Activated CD4-positive, alpha-beta T cell treated with anti-CD3 and anti-CD28 coated beads, Interleukin-2, amount 50 U/mL, for 24 hours (primary cell): ENCODE data around the gene OR5AC2.

Source experiments
- DNase-seq, 2 donors: peaks; one replicate each; pipeline ENCODE4 v3.0.0-alpha.2; 2020; ENCODE audit warnings: low read depth in 1 of 2, low spot score in 1 of 2

The OR5AC2 gene, protein sequence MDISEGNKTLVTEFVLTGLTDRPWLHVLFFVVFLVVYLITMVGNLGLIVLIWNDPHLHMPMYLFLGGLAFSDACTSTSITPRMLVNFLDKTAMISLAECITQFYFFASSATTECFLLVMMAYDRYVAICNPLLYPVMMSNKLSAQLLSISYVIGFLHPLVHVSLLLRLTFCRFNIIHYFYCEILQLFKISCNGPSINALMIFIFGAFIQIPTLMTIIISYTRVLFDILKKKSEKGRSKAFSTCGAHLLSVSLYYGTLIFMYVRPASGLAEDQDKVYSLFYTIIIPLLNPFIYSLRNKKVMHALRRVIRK

DNA sequence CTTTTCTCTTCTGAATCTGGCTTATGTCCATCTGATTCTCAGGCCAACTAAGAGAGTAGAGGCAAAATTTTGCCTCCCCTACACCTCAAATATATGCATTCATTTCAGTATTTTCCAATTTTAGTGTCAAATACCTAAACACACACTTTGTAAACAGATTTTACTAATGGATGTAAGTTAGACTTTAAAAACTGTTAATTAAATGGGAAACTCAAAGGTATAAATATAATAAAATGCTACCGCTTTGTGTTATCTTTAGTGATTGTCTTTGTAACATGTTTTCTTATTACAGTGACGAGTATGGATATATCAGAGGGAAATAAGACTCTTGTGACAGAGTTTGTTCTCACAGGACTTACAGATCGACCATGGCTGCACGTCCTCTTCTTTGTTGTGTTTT is at the start of gene OR5AC2:
OR5AC2 (plus strand) TSS at position 301 of the 400 bp plus-strand sequence; CDS start at position 301, 0 bp downstream.
- no peak for DNase-seq

DNA sequence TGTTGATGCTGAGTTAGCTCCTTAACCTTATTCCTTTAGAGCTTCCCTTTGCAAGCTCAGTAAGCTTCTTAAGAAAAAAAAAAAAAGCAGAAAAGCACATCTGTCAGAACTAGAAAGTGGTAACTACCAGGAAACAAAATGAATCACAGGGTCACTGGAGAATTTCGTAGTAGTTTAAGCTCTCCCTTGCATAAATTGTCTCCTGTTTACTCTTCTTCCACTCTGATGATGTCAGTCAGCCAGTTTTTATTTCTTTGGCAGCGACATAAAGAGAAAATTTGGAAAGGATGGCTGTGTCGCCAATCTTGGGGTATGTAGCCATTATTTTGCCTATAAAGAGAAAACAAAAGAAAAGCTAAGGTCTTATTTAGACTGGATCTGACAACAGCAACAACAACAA is 48.7 kb upstream of the OR5AC2 start:
- DNase-seq, result no peak

DNA sequence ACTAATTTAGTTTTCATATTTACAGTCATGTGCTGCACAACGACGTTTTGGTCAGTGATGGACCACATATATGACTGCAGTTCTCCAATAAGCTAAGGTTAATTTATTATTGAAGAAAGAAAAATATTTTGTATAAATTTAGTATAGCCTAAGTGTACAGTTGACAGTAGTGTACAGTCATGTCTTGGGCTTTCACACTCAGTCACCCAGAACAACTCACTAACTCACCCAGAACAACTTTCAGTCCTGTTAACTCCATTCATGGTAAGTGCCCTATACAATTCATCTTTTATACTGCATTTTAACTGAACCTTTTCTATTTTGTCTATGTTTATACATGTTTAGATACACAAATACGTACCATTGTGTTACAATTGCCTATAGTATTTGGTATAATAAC is 48.1 kb upstream of the OR5AC2 start:
- no peak for DNase-seq

DNA sequence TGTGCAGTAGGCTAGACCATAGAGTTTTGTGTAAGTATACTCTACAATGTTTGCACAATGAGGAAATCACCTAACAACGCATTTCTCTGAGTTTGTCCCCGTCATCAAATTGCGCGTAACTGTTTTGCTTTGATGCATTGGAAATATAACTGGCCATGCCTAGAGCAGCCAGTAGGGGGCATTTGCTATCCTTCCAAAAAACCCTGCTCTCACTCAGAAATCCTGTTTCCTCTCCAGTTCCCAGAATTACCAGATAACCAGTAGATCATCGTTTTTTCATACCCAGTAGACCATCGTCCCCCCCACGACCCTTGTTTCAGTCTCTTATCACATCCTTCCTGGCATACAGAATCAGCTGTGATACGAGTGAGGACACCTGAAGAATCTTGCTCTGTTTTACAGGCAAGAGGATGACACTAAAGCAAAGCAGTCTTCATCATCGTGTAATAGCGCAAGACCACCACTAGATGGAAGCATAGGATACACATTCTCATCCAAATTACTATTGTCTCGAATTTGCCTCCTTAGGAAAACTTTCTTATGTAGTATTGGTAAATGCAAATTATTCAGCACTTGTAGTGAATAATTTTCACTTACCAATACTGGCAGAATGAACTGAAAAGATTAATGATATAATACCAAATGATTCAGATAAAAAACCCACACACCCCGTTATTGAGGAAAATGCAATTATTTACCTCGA is 47.5 kb upstream of the OR5AC2 start:
- peak; percentile 51 to 62 for DNase-seq

DNA sequence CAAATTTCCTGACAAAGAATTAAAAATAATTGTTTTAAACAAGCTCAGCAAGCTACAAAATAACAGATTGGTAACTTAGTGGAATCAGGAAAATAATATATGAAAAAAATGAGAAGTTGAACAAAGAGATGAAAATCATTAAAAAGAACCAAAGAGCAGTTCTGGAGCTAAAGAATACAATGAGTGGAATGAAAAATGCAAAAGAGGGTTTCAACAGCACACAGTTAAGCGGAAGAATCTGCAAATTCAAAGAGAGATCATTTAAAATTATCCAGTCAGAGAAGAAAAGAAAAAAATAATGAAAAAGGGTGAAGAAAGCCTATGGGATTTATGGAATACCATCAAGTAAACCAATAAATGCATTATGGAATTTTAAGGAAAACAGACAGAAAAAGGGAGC is 45.6 kb upstream of the OR5AC2 start:
- no peak for DNase-seq

DNA sequence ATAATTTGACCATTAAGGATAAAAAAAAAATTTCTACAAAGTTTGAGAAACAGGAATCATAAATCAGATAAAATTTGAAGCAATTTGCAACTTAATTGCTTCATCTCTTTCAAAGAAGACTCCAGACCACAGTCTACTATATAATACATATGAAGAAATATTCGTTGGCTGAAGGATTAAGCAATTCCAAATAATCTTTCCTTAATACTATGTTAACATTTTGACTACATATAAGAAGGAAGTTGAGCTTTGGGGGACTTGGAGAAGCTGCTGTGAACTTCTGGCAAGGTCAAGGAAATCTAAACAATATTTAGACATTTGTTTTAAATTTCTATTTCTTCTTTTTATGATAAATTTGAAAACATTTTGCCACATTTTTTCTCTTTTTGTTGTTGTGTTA is 38.4 kb upstream of the OR5AC2 start:
- DNase-seq, result no peak

DNA sequence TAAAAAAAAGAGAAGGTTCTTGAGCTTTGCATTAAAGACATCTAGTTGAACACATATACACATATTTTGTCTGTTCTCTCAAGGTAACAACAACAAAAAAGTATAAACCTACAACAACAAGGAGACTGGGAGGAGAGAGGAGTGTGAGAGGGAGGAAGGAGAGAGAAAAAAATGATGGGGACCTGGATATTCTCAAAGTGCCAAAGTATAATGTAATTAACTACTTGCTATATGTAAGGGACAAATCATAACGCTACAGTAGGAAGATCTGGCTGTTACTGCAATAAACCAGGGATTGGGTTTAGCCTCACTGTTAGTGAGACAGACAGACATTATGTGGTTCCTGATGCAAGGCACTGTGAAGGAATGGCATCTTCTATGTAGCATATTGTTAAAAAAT is 37.7 kb upstream of the OR5AC2 start:
- no peak for DNase-seq

DNA sequence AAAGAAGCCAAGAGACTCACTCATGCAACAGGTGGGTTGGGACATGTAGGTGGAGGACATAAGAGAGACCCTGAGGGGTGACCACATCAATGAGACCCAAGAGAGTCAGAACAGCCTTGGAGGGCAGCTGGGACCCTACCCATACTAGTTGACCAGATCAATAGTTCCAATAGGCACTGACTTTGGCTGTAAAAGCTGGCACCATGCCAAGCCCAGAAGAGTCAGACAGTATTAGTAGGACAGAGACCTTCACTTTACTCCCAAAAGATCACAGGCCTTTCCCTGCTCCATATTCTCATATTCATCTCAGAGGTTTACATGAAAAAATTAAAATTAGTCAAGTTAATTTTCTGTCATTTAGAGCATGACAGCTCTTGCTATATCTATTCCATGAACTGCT is 30.9 kb upstream of the OR5AC2 start:
- no peak for DNase-seq

DNA sequence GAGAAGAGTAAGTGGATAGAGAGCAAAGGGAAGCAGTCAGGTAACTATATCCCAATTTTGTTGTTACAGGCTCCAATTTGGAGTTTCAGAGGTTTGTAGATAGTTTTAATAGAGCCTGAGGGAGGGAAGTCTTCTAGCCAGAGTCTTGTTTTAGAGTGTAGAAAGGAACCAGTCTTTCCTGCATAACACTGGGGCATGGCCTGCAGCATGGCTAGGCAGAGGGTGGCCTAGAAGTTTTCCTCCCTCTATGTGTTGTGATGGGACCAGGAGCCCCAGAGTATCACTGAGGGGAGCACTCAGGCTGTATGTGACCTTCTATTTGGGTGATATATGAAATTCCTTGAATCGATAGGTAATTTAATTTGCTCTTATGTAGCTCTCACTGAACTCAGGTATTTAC is 29.3 kb upstream of the OR5AC2 start:
- no peak for DNase-seq

DNA sequence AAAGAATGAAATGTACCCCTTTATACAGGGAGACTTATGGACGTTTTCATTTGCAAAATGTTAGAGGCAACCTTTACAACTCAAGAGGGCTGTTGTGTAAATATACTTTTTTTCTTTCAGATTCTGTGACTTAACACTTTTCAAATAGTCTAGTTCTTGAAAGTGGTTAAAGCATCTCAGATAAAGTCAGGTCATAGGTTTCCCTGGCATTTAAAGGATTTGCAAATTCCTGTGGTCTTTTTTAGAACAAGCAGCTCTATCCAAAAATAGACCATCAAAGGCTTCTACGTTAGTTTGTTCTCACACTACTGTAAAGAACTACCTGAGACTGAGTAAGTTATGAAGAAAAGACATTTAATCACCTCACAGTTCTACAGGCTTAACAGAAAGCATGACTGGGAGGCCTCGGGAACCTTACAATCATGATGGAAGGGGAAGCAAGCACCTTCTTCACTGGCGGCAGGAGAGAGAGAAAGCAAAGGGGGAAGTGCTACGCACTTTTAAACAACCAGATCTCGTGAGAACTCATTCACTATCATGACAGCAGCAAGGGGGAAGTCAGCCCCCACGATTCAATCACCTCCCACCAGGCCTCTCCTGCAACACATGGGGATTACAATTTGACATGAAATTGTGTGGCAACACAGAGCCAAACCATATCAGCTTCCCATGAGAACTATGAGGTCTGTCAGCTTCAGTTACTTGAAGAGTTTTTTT is 28.6 kb upstream of the OR5AC2 start:
- DNase-seq, result no peak

DNA sequence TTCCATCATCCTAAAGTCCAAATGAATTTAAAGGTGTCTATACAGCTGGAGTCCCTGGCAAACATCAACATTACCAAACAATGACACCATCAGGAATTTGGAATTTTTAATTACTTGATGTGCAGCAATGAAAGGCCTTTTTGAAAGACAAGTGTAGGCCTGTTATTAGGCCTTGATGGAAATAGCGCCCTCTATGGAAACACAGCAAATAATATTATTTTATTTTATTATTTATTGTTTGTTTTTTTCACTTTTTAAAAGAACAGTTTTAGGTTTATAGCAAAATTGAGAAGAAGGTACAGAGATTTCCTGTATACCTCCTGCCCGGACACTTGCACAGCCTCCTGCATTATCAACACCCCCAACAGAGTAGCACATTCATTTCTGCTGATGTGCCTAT is 18.1 kb upstream of the OR5AC2 start:
- no peak for DNase-seq

DNA sequence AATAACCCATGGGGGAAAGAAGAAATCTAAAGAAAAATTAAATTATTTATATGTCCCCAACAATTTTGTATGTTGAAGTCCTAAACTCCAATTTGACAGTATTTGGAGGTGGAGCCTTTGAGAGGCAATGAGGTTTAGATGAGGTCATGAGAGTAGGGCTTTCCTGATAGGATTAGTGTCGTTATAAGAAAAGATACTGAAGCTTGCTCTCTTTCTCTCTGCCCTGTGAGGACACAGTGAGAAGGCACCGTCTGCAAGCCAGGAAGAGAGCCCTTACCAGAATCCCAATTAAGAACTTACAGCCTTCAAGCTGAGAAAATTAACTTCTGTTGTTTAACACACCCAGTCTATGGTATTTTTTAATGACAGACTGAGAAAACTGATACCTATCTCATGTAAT is 16.1 kb upstream of the OR5AC2 start:
- no peak for DNase-seq

DNA sequence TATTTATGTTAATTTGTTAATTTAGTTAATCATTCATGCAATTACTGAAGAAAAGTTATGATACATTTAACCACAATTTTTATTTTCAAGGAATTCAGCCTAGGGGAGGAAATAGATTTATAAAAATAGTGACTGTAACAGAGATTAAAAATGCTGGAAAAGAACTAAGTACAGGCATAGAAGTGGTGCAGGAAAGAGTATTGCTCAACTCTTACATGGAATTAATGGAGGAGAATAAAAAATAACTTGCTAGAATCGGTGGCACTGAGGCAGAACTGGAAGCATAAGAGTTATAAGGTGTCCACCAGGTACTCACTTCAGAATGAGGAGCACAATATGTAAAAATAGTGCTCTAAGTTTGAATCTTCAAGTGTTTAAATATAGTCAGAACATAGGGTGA is 13.5 kb upstream of the OR5AC2 start:
- DNase-seq, result no peak

DNA sequence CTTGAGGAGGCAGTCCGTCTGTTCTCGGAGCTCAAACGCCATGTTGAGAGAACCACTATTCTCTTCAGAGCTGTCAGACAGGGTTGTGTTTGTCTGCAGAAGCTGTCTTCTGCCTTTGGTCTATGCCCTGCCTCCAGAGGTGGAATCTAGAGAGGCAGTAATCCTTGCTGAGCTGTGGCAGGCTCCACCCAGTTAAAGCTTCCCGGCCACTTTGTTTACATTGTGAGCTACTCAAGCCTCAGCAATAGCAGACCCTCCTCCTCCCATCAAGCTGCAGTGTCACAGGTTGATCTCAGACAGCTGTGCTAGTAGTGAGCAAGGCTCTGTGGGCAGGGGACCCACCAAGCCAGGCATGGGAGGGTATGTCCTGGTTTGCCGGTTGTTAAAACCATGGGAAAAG is 8.9 kb downstream of the OR5AC2 start:
- no peak for DNase-seq

DNA sequence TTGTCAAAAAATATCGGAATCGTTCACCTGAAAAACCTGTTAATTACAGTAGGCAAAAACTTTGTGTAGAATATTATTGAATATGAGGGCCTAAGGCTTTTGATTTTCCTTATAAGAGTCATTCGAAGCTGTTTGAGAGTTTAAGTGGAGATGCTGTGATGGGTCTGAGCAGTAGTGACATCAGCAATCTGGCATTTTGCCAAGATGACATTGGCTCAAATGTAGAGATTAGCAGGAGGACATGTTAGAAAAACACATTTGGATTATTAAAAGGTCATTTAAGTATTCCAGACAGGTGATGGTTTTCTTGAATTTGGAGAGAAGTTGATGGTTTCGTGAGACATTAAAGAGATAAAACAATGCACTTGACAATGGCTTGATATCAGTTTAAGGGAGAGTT is 12.9 kb downstream of the OR5AC2 start:
- DNase-seq, result no peak

DNA sequence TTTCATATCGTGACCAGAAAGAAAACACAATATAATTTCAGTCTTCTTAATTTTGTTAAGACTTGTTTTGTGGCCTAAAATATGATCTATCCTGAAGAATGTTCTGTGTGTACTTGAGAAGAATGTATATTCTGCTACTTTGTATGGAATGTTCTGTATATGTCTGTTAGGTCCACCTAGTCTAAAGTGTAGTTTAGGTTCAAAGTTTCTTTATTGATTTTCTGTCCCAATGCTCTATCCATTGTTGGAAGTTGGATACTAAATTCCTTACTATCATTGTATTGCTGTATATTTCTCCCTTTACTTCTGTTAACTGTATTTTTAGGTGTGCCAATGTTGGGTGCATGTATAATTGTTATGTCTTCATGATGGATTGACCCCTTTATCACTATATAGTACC is 21.2 kb downstream of the OR5AC2 start:
- DNase-seq, result no peak

DNA sequence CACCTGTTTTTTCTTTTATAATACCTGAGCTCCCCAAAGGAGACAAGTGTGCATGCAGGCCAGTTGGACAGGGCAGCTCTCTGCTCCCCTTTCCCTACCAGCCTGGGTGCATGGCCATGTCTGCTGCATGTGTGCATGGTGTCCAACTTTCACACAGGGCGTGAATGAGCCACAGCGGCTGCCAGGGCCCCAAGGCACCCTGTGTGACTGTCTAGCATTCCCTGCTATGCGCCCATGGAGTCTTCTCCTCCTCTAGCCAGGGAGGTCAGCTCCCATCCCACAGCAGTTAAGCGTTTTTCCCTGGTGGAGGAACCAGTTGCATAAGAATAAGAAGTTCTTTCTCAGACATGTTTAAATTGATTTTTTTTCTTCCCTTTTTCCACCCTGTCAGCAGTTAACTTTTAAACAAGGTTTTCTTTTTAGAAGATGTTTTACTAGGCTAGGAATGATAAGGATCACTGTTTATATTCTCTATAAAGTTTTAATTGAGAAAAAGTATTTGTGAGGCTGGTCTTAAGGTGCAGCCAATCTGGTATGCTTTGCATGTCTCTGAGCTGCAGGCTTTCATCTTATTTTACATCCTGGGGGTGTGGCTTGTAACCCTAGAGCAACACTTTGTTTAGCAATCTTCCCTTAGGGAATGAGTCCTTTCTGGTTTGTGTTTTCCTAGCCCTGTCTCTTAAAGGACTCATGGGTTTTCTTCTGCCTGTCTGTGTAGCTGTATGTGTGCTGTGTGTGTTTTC is 23.0 kb downstream of the OR5AC2 start:
- DNase-seq, result no peak

DNA sequence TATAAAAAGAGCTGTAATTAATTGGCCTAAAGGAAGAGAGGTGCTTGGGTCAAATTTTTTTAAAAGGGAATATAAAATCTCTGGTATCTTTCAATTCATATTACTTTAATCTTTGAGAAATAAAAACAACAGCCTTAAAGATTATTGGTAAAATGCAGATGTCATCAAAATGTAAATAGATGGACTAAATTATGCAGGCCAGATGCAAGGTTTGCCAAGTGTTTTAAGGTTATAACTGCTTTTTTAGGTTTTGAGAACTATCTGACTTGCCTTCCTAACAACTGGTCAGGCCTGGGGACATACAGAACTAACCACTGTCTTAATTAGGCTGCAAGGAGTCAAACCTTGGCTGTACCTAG is 23.6 kb downstream of the OR5AC2 start:
- no peak for DNase-seq

DNA sequence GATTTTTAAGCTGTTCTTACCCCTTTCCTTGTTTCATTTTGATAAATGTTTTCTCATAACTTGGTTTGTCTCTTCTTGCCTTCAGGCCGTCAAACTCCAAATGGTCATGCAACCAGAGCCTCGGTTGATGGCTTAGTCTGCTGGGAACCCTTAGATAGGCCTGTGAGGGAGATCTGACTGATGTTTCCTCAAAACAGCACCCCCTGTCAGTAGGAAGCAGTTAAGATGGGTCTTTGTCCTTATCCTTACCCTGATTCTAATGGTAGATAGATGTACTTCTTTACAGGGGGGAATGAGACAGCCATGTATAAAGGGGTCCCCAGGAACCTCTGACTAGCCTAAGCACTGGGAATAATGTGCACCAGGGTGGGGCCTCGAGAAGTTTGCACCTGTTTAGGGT is 27.3 kb downstream of the OR5AC2 start:
- DNase-seq, result no peak

DNA sequence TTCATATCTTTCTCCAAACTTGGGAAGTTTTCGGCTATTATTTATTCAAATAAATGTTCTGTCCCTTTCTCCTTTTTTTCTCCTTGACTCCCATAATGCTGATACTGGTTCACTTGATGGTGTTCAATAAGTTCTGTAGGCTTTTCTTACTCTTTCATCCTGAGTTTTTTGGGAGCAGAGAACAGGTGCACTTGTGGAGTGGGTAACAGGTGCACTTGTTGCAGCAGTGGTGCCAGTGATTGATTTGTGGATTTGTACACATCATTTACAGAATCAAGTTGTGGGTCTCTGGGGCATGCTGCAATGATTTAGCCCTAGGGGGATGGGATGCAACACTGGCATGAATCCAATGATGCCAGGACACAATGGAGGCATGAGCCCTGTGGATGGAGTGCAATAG is 28.7 kb downstream of the OR5AC2 start:
- DNase-seq, result no peak

DNA sequence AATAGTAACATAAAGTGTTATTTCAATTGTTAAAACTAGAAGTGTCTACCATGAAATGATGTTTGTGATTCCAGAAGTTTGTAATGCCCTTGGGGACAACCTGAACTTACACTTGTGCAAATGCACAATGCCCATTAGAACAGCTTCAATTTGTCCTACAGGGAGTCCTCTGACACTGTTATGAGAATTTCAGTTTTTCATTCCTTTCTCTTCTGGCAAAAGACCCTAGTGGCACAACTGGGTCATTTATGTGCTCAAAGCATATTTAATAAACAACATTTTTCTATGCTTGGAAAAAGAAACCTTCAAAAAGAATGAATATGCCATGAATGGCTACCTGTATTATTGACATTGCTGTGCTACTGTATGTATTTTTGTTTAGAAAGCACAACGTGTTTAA is 43.4 kb downstream of the OR5AC2 start, which contains the start of gene OR5H1:
OR5H1 (plus strand) TSS at position 301 of the 400 bp plus-strand sequence. CDS start 1,977 bp downstream, outside the sequence.
- no peak for DNase-seq

DNA sequence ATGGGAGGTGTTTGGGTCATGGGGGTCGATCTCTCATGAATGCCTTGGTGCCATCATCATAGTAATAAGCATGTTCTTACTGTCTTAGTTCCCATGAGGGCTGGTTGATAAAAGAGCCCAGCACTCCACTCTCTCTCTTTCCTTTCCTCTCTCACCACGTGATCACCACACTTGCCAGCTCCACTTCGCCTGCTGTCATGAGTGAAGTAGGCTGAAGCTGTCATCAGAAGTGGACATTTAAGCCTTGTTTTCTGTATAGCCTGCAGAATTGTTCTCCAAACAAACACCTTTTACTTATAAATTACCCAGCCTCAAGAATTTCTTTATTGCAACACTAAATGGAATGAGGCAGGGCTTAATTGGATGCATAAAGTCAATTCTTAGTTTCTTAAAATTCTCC is 49.7 kb downstream of the OR5AC2 start:
- DNase-seq, result no peak
